ENCODE data around the gene ACAP3. TPM values are rescaled to one million over a fixed set of nuclear protein-coding genes. Genes with fewer than 3 reads are reported as not detected.

ACAP3 gene
- total RNA-seq, 4 donors from 2014 or later, result 13.4 to 43.3 (median 18.8) TPM

GRCh38 chr1:1310109-1310385, 2.3 kb upstream of the ACAP3 start:
- no peak for TF ChIP-seq CTCF (IDR thresholded peaks at IDR 0.05; ENCODE audit: low read depth)

- no peak for TF ChIP-seq CTCF (IDR thresholded peaks at IDR 0.05; ENCODE audit: low read depth)
Observed at GRCh38 chr1:1309251-1310108, 1.8 kb upstream of the ACAP3 start.

GRCh38 chr1:1308756-1309250, 1.1 kb upstream of the ACAP3 start:
- no peak for TF ChIP-seq CTCF (IDR thresholded peaks at IDR 0.05; ENCODE audit: low read depth)

GRCh38 chr1:1307261-1307922, 338 bp downstream of the ACAP3 start:
- TF ChIP-seq CTCF (IDR thresholded peaks at IDR 0.05; ENCODE audit: low read depth), result no peak

- TF ChIP-seq CTCF (IDR thresholded peaks at IDR 0.05; ENCODE audit: low read depth), result no peak
Observed at GRCh38 chr1:1306661-1307260, 969 bp downstream of the ACAP3 start.

GRCh38 chr1:1306070-1306660, 1.6 kb downstream of the ACAP3 start:
- no peak for TF ChIP-seq CTCF (IDR thresholded peaks at IDR 0.05; ENCODE audit: low read depth)

All from subcutaneous adipose tissue (tissue), 4 donors.